Activated T-helper 1 cell treated with anti-CD3 and anti-CD28 coated beads, Interleukin-2, amount 50 U/mL, for 16 hours (primary cell): ENCODE measurements around the gene ARID3A.
"Not testable (repeated sequence)": the region's sequence is repeated elsewhere in the genome, so short reads cannot be mapped to it uniquely, and the experiment has no call there.

Experiments
- DNase-seq, 2 donors: peaks; one replicate each; pipeline ENCODE4 v3.0.0-alpha.2; 2020; ENCODE audit warnings: low read depth in 1 of 2, low spot score in 1 of 2

ARID3A gene

GRCh38 chr19:925526-926322 is at the start of gene ARID3A:
ARID3A (plus strand) TSS chr19:926035; CDS start chr19:929529, 3,494 bp downstream.
- DNase-seq: peak; percentile 40 to 59

DNA sequence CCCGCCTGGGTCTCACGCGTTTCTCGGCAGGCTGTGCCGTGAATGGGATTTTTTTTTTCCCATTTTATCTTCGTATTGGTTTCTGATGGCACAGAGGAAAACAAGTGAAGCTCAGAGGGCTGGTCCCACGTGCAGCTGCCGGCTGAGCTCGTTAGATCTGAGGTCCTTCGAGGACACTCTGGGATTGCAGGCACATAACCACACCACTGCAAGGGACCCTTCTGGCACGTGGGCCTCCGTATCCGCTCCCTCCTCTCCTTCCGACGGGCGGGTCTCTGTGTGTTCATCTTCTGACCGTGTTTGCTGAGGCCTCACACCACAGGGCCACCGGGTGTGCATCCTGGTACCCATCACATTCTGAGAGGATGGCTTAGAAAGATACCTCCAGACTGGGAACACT is 49.7 kb upstream of the ARID3A start:
- no peak for DNase-seq

DNA sequence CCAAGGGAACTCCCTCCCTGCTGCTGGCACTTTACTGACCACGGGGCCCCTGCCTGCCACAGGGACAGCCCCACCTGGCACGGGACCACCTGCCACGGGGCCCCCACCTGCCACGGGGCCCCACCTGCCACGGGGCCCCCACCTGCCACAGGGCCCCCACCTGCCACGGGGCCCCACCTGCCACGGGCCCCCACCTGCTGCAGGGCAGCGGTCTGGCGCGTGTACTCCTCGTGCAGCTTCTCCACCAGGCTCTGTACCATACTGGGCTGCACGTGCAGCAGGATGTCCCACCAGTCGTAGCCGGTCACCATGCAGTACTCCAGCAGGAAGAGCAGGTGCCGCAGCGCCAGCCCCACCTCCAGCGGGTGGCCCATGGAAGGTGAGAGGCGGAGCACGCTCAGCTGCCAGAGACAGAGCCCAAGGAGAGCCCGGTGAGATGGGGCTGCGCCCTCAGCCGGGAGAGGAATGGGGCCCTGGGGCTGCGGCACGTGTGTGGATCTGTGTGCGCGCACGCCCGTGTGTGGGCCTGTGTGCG is 49.0 kb upstream of the ARID3A start:
- no peak for DNase-seq

DNA sequence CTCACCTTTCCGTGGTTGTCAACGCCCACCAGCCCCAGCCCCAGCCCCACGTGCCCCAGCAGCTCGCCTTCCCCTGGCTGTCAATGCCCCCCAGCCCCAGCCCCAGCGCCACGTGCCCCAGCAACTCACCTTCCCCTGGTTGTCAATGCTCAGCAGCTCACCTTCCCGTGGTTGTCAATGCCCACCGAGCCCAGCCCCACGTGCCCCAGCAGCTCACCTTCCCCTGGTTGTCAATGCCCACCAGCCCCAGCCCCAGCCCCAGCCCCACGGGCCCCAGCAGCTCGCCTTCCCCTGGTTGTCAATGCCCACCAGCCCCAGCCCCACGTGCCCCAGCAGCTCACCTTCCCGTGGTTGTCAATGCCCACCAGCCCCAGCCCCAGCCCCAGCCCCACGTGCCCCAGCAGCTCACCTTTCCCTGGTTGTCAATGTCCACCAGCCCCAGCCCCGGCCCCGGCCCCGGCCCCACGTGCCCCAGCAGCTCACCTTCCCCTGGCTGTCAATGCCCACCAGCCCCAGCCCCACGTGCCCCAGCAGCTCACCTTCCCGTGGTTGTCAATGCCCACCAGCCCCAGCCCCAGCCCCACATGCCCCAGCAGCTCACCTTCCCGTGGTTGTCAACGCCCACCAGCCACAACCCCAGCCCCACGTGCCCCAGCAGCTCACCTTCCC is 47.7 kb upstream of the ARID3A start:
- DNase-seq: not testable (repeated sequence)

DNA sequence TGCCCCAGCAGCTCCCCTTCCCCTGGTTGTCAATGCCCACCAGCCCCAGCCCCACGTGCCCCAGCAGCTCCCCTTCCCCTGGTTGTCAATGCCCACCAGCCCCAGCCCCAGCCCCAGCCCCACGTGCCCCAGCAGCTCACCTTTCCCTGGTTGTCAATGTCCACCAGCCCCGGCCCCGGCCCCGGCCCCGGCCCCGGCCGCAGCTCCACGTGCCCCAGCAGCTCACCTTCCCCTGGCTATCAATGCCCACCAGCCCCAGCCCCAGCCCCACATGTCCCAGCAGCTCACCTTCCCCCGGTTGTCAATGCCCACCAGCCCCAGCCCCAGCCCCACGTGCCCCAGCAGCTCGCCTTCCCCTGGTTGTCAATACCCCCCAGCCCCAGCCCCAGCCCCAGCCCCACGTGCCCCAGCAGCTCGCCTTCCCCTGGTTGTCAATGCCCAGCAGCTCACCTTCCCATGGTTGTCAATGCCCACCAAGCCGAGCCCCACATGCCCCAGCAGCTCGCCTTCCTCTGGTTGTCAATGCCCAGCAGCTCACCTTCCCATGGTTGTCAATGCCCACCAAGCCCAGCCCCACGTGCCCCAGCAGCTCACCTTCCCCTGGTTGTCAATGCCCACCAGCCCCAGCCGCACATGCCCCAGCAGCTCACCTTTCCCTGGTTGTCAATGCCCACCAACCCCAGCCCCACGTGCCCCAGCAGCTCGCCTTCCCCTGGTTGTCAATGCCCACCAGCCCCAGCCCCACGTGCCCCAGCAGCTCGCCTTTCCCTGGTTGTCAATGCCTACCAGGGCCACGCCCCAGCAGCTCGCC is 46.9 kb upstream of the ARID3A start:
- DNase-seq: not testable (repeated sequence)

DNA sequence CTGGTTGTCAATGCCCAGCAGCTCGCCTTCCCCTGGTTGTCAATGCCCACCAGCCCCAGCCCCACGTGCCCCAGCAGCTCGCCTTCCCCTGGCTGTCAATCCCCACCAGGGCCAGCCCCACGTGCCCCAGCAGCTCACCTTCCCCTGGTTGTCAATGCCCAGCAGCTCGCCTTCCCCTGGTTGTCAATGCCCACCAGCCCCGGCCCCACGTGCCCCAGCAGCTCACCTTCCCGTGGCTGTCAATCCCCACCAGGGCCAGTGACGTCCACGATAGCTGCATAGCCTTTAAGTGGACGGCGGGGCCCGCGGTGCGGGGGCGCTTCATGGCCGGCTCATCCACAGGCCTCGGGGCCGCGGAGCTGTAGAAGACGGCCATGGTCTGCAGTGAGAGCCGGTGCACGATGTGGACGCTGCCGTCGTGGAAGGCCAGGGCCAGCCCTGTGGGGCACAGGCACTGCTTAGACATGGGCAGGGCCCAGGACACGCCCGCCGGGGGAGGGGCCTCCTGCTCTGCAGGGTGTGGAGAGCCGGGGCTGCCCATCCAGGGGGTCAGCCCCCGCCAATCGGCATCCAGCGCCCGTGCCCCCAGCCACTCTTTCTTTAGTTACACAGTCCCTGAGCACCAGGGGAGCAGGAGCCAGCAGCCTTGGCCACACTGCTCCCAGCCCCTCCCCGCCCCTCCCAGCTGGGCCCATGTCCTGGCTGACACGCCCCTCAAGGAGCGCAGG is 46.0 kb upstream of the ARID3A start:
- DNase-seq: no peak

DNA sequence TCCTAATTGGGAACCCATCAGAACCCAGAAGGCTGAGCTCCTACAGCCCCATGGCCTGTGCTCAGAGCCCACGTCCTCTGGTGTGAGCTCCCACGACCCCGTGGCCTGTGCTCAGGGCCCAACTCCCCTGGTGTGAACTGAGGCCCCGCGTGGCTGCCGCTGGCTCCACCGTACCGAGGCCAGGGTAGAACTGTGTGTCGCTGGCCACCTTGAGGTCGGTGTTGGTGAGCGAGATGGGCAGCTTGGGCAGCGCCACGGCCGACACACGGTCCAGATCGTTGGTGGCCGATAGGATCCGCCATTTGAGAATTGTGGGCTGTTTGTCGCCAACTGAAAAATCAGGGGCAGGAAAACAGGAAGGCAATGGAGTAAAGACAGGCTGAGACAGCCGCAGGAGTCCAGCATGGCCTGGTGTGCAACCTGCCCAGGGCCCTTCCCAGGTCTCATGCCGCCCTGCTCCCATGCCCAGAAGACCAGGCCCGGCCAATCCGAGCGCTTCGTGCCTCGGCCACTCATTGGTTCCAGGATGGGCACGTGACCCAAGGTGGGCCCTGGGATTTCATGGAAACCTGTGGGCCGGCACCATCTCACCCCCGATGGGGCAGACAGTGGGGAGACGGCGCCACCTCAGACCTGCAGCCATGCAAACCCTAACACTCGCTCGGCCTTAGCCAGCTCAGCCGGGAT is 44.3 kb upstream of the ARID3A start:
- DNase-seq: no peak

DNA sequence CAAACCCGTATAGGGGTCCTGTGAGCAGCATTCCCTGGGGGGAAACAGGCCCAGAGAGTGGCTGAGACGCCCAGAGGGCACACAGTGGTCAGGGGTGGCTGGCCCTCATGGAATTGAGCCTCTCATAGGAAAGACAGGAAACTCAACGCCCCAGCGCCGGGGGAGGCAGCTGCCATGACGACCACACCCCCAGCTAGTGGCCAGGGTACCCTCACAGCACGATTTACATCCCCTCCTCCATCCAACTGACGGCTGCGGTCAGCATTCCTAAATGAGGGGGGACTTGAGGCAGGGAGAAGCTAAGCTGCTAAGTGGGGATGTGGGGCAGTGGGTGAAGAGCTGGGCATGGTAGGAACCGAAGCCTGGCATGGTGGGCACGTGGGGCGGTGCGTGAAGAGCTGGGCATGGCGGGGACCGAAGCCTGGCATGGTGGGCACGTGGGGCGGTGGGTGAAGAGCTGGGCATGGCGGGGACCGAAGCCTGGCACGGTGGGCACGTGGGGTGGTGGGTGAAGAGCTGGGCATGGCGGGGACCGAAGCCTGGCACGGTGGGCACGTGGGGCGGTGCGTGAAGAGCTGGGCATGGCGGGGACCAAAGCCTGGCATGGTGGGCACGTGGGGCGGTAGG is 42.9 kb upstream of the ARID3A start:
- no peak for DNase-seq

DNA sequence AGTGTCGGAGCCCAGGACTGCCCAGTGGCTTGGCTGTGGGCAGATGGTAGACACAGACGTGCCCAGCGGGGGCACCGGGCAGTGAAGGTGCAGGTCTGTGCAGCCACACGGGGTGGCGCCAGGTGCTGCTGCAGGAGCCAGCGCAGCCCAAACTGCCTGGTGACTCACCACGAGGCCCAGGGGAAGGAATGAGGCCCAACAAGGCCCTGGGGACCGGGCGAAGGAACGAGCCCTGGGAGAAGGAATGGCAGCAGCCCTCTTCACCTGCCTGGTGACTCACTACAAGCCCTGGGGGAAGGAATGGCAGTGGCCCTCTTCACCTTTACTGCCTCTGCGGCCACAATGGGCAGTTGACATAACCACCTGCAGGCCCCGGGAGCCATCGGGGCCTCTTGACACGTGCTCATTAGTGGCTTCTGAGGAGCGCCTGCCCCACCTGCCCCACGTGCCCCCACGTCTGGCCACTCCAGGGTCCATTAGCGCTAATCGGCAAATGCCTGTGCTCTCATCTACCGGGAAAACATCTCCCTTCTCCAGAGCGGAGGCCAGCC is 42.1 kb upstream of the ARID3A start:
- no peak for DNase-seq

- DNase-seq: no peak
Observed at GRCh38 chr19:884420-885211, 41.2 kb upstream of the ARID3A start.

- DNase-seq: no peak
Observed at GRCh38 chr19:885536-886224, 40.2 kb upstream of the ARID3A start.

DNA sequence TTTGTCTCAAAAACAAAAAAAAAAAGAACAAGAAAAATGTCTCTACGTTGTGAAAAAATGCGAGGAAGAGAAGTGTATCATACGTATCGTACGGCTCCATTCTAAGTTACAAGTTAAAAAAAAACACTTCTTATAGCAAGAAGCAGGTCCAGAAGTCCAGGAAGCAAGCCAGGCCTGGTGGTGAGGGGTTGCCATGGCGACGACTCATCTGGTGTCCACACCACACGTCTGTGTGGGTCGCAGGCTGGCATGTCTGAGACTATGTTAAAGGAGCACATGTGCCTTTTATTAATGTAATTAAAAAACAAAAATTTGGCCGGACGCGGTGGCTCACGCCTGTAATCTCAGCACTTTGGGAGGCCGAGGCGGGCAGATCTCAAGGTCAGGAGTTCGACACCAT is 38.8 kb upstream of the ARID3A start:
- no peak for DNase-seq

- no peak for DNase-seq
Observed at GRCh38 chr19:887599-887998, 38.2 kb upstream of the ARID3A start.

- DNase-seq: peak in 1 of 2 donors; percentile 22
Observed at GRCh38 chr19:888581-889385, 37.1 kb upstream of the ARID3A start.

GRCh38 chr19:889662-890295 is 36.1 kb upstream of the ARID3A start:
- DNase-seq: no peak

- no peak for DNase-seq
Observed at GRCh38 chr19:890831-891230, 35.0 kb upstream of the ARID3A start.
